Activated naive CD4-positive, alpha-beta T cell treated with Interleukin-2 at 50 U/mL for 16 hours (primary cell): ENCODE data around the gene CDC45.

Source experiments
- DNase-seq: peaks from one replicate; pipeline ENCODE4 v3.0.0-alpha.2; 2020

Gene CDC45

DNA sequence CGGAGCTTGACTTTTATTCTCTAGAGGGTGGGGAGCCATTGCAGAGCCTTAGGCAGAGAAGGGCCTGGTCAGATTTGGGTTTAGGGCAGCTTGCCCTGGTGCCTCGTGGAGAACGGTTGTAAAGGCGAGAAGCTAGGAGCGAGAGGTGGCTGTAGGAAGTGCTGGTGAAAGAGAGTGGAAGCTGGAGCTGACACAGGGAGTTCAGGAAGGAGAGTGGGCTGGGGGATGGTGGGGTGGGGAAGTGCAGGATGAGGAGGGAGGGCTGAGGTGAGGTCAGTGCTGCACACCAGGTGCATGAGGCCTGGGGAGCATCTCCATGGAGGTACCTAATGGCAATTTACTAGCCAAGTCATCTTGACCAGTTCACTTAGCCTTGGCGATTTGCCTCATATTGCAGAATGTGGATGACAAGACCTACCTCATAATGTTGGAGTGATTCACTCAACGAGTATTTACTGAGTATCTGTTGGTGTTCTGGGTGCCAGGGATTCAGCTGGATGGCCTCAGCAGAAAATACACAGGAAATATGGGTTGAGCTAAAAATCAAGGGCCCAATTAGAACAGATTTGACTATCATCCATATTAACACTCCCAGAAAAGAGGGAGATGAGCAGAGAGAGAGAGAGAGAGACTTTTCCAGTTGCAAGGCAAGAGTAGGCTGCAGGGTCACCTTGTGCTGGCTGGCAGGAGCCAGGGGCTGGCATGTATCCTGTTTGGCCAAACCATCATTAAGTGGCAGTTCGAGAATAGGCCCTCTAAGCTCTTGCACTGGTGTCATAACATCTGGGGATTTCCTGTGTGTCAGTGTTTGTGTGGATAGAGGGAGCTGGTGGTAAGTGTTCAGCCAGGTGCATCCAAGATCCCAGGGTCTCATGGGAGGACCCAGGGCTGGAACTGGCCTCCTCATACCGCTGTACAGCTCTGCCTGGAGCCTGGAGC, 88.9 kb downstream of the CDC45 start:
- DNase-seq: no peak

GRCh38 chr22:19569276-19569640, 89.5 kb downstream of the CDC45 start:
- DNase-seq: no peak

DNA sequence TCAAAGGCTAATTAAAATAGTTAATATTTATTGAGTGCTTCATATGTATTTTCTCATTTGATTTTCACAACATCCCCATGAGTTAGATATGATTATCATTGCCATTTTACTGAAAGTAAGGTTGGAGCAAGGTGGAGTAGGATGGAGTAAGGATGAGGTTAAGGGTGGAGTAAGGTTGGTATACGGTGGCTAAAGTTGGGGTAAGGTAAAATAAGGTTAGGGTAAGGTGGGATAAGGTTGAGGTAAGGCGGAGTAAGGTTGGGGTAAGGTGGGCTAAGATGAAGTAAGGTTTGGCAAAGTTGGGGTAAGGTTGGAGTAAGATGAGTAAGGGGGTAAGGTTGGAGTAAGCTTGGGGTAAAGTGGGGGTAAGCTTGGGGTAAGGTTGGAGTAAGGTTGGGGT, 90.3 kb downstream of the CDC45 start:
- no peak for DNase-seq
